ENCODE results near the gene TNIK. TPM values are rescaled to one million over a fixed set of nuclear protein-coding genes. Genes with fewer than 3 reads are reported as not detected.
"Not testable (repeated sequence)": the region's sequence is repeated elsewhere in the genome, so short reads cannot be mapped to it uniquely, and the experiment has no call there.

The TNIK gene
- total and polyA plus RNA-seq, 5 experiments from 2014 or later = 13.2 to 50.0 (median 16.1) TPM

DNA sequence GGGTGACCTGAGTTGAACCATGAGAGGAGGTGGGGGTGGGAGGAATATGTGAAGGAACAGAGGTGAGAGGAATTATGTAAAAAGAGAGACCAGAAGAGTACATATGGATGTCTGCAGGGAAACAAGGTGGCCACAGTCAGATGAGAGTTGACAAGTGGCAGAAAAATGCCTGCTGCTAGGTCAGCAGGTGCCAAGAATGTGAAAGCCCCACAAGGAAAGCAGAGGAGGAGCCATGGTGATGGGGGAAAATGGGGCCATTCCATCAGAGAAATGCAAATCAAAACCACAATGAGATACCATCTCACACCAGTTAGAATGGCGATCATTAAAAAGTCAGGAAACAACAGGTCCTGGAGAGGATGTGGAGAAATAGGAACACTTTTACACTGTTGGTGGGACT, 156.2 kb downstream of the TNIK start:
- DNase-seq, H3K9me3 Mint-ChIP-seq, POLR2A ChIA-PET, ATAC-seq, H3K4me3 Mint-ChIP-seq, H3K36me3 Mint-ChIP-seq, H3K27me3 Mint-ChIP-seq: not testable (repeated sequence)
- peaks cover 26 to 79% (median 59%) of the 10 kb centered on the region in 4 donors for H3K4me1 Mint-ChIP-seq
- H3K27ac Mint-ChIP-seq = peak overlapping the region in 1 of 10 donors; percentile 10

DNA sequence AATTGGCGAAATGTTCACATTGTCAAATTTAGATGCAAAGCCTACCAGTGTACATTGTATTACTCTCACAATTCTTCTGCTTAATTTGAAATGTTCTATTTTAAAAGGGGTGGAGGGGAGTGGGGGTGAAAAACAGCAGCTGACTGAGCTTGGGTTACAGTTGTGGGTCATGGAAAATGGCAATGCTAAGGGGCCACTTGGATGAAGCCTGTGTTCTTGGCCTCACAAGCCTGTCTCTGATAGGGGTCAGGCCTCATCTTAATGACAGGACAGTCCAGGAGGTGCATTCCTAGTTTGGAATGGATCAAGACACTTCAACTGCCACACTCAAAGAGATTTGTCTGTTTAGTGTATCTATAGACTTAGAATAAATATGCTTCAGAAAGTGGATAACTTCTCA, 158.2 kb downstream of the TNIK start:
- peak overlapping the region in 3 of 10 donors; percentile 0 to 42 (median 27) for H3K27ac Mint-ChIP-seq
- H3K27me3 Mint-ChIP-seq = no peaks in the 10 kb centered on the region
- ATAC-seq = no peak
- H3K36me3 Mint-ChIP-seq = peaks cover 0 to 8% (median 4%) of the 10 kb centered on the region in 3 donors
- peaks cover 23 to 70% (median 53%) of the 10 kb centered on the region in 4 donors for H3K4me1 Mint-ChIP-seq
- peaks cover 0 to 4% (median 0%) of the 10 kb centered on the region in 9 donors for H3K9me3 Mint-ChIP-seq
- POLR2A ChIA-PET = no interaction called here
- DNase-seq = no peak
- H3K4me3 Mint-ChIP-seq = no peak overlapping the region

DNA sequence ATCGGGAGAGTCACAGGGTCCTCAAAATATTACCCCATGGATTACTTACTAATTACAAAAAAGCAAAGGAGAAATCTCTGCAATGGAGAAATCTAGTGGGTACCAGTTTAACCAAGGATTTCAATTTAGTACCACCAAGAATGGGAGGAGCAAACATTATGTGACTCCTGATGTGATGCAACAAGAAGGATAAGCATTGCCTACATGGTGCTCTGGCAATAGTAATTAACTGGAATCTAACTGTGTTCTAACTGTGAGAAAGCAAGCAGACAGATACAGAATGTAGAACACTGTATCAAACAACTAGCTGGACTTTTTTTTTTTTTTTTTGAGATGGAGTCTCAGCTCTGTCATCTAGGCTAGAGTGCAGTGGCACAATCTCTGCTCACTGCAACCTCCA, 159.2 kb downstream of the TNIK start:
- peak overlapping the region in 3 of 10 donors; percentile 14 to 77 (median 18) for H3K27ac Mint-ChIP-seq
- H3K4me3 Mint-ChIP-seq = peak overlapping the region in 4 of 10 donors; percentile 31 to 64 (median 38)
- peaks cover 26 to 74% (median 54%) of the 10 kb centered on the region in 4 donors for H3K4me1 Mint-ChIP-seq
- peaks cover 0 to 4% (median 0%) of the 10 kb centered on the region in 9 donors for H3K9me3 Mint-ChIP-seq
- no peaks in the 10 kb centered on the region for H3K27me3 Mint-ChIP-seq
- no peak for DNase-seq
- POLR2A ChIA-PET = no interaction called here
- ATAC-seq = no peak
- H3K36me3 Mint-ChIP-seq = peaks cover 0 to 8% (median 4%) of the 10 kb centered on the region in 3 donors

DNA sequence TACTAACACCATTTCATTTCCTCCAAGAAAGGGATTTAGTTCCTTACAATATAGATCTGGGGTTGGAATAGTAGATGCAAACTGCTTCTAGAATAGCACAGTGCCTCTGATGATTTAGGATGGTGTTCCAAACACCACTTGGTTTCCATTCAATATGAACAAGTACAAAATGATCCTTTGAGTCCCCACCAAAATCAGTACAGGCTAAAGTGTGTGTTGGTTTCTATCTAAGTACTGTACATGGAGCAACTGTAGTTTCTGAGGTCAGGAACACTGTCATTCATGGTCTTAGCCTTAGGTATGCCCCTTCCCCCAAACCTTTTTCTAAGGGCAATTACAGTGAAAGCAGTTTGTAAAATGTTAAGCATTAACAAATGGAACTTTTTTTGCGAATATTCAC, 162.3 kb downstream of the TNIK start:
- H3K27ac Mint-ChIP-seq = peak overlapping the region in 1 of 10 donors; percentile 16
- POLR2A ChIA-PET = no interaction called here
- ATAC-seq = no peak
- no peak for DNase-seq
- peaks cover 0 to 8% (median 4%) of the 10 kb centered on the region in 3 donors for H3K36me3 Mint-ChIP-seq
- H3K4me1 Mint-ChIP-seq = peaks cover 26 to 75% (median 62%) of the 10 kb centered on the region in 4 donors
- H3K4me3 Mint-ChIP-seq = no peak overlapping the region
- H3K27me3 Mint-ChIP-seq = no peaks in the 10 kb centered on the region
- no peaks in the 10 kb centered on the region for H3K9me3 Mint-ChIP-seq

DNA sequence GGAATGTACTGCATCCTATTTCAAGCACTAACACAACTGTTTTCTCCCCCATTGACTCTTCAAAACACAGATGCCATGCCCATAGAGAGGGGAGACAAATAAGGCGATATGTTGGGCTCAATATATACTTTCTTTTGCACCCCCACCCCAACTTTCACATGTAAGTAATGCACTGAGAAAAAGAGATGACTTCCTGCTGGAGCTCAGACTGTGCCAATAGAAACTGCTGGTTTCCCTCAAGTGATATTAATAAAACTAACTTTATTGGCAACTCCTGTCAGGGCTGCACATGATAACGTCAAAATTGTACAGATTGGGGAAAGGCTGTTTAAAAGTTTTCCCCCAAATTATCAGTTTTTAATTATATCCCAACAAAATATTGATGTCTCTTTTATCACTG, 163.0 kb downstream of the TNIK start:
- no peaks in the 10 kb centered on the region for H3K9me3 Mint-ChIP-seq
- POLR2A ChIA-PET = interaction anchor here (0.7 kb wide), 1 partner anchor 27 kb away, joined by 3 read pairs; no protein-coding TSS in a partner anchor
- peaks cover 0 to 8% (median 4%) of the 10 kb centered on the region in 3 donors for H3K36me3 Mint-ChIP-seq
- no peak overlapping the region for H3K4me3 Mint-ChIP-seq
- H3K4me1 Mint-ChIP-seq = peaks cover 26 to 74% (median 66%) of the 10 kb centered on the region in 4 donors
- ATAC-seq (no peak), DNase-seq (no peak)
- no peak overlapping the region for H3K27ac Mint-ChIP-seq
- no peaks in the 10 kb centered on the region for H3K27me3 Mint-ChIP-seq

DNA sequence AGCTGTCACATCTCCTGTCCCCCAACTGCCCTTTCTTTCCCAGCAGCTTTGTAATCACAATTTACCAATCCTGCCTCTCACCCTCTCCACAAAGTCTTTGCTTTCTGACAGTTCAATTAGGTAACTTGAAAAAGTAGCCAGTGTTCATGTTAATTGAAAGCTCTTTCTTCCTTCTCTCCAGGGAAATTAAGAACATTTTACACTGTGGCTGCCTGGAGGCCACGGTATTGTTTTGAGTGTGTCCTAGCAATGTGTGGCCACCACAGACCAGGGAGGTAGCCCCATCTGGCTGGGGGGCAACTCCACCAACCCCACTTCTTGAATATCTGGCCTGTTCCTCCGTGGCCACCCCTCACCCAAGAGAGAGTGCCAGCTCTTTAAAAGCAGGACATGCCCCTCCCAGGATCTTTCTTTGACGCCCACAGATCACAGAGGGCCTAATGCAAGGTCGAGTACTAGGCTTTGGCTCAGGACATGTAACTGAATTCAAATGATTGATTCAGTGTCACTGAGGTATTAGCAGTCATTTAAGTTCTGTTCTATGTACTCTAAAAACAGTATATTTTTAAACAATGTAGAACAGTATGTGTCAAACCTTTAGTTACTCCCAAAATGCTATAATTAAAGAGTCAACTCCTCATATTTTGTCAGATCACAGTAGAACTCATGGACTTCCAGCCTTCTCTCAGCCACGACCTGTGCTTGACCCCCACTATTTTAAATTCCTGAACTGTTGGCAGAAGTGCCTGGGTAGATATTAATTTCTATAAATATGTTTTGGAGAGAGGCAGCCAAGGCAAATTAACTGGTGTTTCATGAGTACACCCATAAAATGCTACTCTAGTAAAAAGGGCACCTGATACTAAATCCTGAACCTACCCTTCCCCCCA, 164.5 kb downstream of the TNIK start:
- no peak for ATAC-seq
- peak overlapping the region in 8 of 10 donors; percentile 25 to 70 (median 58) for H3K27ac Mint-ChIP-seq
- peaks cover 0 to 6% (median 3%) of the 10 kb centered on the region in 3 donors for H3K36me3 Mint-ChIP-seq
- H3K4me1 Mint-ChIP-seq = peaks cover 27 to 66% (median 63%) of the 10 kb centered on the region in 4 donors
- H3K27me3 Mint-ChIP-seq = no peaks in the 10 kb centered on the region
- POLR2A ChIA-PET = no interaction called here
- H3K9me3 Mint-ChIP-seq = no peaks in the 10 kb centered on the region
- H3K4me3 Mint-ChIP-seq = peak overlapping the region in 2 of 10 donors; percentile 1 to 3
- DNase-seq = no peak

DNA sequence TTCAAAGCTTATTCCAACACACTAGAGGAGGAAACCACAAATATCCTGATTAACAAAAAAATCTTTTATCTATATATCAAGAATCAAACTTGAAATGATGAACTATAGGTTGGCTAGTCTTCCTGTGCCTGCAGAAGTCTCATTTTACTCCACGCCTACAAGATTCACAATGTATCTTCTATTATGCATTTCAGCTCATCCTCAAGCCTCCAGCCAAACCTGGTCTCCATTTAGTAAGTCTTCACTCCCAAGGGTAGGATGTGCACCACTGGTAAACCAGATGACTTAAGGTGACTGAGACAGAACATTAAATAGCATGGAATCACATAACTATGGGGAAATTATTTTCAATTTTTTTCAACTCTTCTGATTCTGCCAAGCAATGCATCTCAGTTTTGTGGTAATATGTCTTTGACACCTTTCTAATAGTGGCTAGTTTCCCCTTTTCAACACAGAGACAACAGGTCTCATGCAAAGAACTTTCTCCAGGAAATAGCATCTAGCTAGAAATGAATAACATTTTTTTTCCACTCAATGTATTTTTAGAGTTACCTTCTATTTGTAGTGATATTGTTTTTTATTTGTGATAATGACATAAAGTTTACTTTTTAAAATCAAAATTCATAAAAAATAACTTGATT, 166.9 kb downstream of the TNIK start:
- POLR2A ChIA-PET = interaction anchor here (0.5 to 0.8 kb wide), 2 partner anchors 38 to 1344 kb away, joined by 3 read pairs; no protein-coding TSS in a partner anchor
- Mint-ChIP-seq H3K36me3 (peaks cover 0 to 7% (median 3%) of the 10 kb centered on the region in 3 donors), H3K27me3 (no peaks in the 10 kb centered on the region), H3K27ac (peak overlapping the region in 7 of 10 donors; percentile 12 to 80 (median 54)), H3K4me1 (peaks cover 21 to 56% (median 50%) of the 10 kb centered on the region in 4 donors), H3K9me3 (no peaks in the 10 kb centered on the region), H3K4me3 (peak overlapping the region in 3 of 10 donors; percentile 3 to 19 (median 13))
- ATAC-seq (no peak), DNase-seq (no peak)

DNA sequence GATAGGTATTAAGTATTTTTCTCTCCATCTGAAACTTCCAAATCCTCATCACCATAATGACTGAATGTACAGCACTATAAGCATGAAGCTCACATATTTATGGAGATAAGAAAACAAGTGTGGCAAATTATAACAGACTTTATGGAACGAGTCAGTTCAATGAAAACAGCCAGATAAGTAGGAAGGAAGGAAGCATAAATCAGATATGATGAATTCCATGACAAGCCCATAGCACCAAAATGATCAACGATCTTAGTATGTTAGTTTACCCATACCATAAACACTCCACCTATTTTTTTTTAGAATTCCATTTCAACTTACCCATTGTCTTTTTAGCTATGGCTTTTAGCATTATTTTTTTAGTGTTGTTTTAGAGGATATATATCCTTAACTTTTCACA, 169.5 kb downstream of the TNIK start:
- Mint-ChIP-seq H3K4me1 (peaks cover 18 to 62% (median 53%) of the 10 kb centered on the region in 4 donors), H3K4me3 (no peak overlapping the region), H3K36me3 (peaks cover 0 to 7% (median 5%) of the 10 kb centered on the region in 3 donors), H3K27ac (peak overlapping the region in 5 of 10 donors; percentile 1 to 55 (median 34)), H3K27me3 (no peaks in the 10 kb centered on the region), H3K9me3 (no peaks in the 10 kb centered on the region)
- ATAC-seq (no peak), DNase-seq (no peak)
- POLR2A ChIA-PET = no interaction called here

DNA sequence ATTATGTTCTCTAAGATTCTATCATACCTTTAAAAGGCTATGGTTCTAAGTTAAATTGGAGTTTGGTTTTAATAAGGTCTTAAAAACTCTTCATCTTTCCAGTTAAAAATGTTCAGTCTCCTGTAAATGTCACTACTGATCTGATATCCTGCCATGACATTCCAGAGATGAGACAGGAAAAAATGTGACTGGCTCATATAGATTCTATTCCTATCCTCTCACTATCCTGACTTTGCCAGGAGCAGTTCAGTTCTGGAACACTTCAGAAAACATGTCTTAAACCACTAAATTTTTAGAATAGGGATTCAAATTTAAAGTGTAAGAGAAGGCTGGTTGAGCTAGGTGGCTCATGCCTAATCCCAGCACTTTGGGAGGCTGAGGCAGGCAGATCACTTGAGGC, 170.9 kb downstream of the TNIK start:
- DNase-seq (no peak), ATAC-seq (no peak)
- Mint-ChIP-seq H3K27me3 (no peaks in the 10 kb centered on the region), H3K4me1 (peaks cover 16 to 62% (median 53%) of the 10 kb centered on the region in 4 donors), H3K27ac (peak overlapping the region in 1 of 10 donors; percentile 64), H3K4me3 (no peak overlapping the region), H3K9me3 (no peaks in the 10 kb centered on the region), H3K36me3 (peaks cover 0 to 7% (median 5%) of the 10 kb centered on the region in 3 donors)
- POLR2A ChIA-PET = interaction anchor here (0.9 kb wide), 1 partner anchor 34 kb away, joined by 3 read pairs; no protein-coding TSS in a partner anchor

DNA sequence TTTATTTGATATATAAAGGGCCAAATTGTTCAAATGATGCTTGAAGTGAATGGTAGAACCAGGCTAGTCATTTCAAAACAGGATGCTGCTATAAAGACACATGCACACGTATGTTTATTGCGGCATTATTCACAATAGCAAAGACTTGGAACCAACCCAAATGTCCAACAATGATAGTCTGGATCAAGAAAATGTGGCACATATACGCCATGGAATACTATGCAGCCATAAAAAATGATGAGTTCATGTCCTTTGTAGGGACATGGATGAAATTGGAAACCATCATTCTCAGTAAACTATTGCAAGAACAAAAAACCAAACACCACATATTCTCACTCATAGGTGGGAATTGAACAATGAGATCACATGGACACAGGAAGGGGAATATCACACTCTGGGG, 172.4 kb downstream of the TNIK start:
- peaks cover 15 to 57% (median 51%) of the 10 kb centered on the region in 4 donors for H3K4me1 Mint-ChIP-seq
- H3K36me3 Mint-ChIP-seq, H3K27ac Mint-ChIP-seq, DNase-seq, ATAC-seq, H3K9me3 Mint-ChIP-seq, H3K27me3 Mint-ChIP-seq, H3K4me3 Mint-ChIP-seq, POLR2A ChIA-PET: not testable (repeated sequence)

DNA sequence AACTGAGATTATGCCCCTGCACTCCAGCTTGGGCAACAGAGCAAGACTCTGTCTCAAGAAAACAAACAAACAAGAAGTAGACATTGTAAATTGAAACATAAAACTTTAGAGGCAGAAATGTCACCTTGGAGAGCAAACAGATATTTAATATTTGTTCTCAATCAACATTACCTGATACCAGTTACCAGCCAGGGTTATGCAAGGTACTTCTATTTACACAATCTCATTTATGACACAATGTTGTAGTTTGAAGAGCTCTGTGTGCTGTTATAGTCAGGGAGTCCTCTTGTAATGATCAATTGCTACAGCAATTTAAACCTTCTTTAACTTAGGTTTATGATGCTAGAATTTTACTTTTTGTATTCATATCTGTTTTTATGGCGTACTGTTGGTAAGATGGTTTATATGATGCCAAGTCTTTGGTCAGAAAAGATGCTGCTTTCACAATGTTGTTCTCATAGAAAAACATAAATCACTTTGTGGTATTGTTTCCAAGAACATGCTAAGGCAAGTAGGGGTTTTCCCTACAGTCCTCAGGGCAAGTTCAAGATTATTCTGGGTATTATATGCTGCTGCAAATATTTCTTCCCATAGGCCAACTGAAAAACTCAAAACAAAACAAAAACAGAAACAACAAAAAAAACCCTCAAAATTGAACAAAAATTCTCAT, 173.5 kb downstream of the TNIK start:
- POLR2A ChIA-PET = interaction anchor here (0.9 kb wide), 1 partner anchor 930 kb away, joined by 3 read pairs; no protein-coding TSS in a partner anchor
- peaks cover 0 to 7% (median 7%) of the 10 kb centered on the region in 3 donors for H3K36me3 Mint-ChIP-seq
- H3K27ac Mint-ChIP-seq = peak overlapping the region in 4 of 10 donors; percentile 1 to 66 (median 14)
- peak; percentile 39 to 55 for ATAC-seq
- peak overlapping the region in 3 of 10 donors; percentile 20 to 29 (median 24) for H3K4me3 Mint-ChIP-seq
- H3K9me3 Mint-ChIP-seq = no peaks in the 10 kb centered on the region
- peaks cover 16 to 60% (median 48%) of the 10 kb centered on the region in 4 donors for H3K4me1 Mint-ChIP-seq
- DNase-seq = peak in 1 of 10 donors; percentile 14
- no peaks in the 10 kb centered on the region for H3K27me3 Mint-ChIP-seq

DNA sequence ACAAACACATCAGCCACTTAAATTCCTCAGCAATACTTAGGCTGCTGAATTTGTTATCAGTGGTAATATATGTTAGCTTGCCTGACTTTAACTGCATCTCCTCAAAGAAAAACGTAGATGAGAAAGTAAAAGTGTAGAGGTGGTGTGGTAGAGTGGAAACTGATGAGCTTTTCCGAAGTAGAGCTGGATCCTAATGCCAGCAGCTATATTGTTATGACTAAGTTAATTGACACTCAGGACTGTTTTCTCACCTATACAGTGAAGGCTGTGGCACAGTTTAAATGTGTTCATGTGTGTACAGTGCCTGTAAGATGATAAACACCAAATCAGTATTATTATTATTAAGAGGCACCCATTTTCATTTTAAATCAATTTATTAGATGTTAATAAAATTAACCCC, 174.9 kb downstream of the TNIK start:
- POLR2A ChIA-PET = interaction anchor here (0.6 kb wide), 1 partner anchor 86 kb away, joined by 3 read pairs; no protein-coding TSS in a partner anchor
- peaks cover 0 to 8% (median 7%) of the 10 kb centered on the region in 3 donors for H3K36me3 Mint-ChIP-seq
- no peak overlapping the region for H3K4me3 Mint-ChIP-seq
- no peaks in the 10 kb centered on the region for H3K27me3 Mint-ChIP-seq
- no peaks in the 10 kb centered on the region for H3K9me3 Mint-ChIP-seq
- H3K4me1 Mint-ChIP-seq = peaks cover 16 to 54% (median 40%) of the 10 kb centered on the region in 4 donors
- no peak for ATAC-seq
- DNase-seq = no peak
- H3K27ac Mint-ChIP-seq = no peak overlapping the region
